Smooth muscle cell (in vitro differentiated cells): ENCODE measurements around the gene ABCA3. TPM values are rescaled to one million over a fixed set of nuclear protein-coding genes. Genes with fewer than 3 reads are reported as not detected.

Experiments used
- DNase-seq: peaks from one replicate; lab custom pipeline; 2025; ENCODE audit not compliant: unreplicated experiment; lab: John Stamatoyannopoulos, UW
- H2AFZ ChIP-seq: fragments of 200-600 bp; sonication (generic); 2 replicates; pipeline ENCODE4 v1.6.0; 2016; ENCODE audit warnings: antibody characterized with exemption, low read depth, mild to moderate bottlenecking
- H3F3A ChIP-seq: fragments of 200-600 bp; sonication (generic); 2 replicates; pipeline ENCODE4 v1.6.0; 2017; ENCODE audit warnings: antibody characterized with exemption, low read depth
- H3K27ac ChIP-seq: fragments of 200-600 bp; sonication (generic); 2 replicates; pipeline ENCODE4 v1.5.1; 2016; ENCODE audit warnings: low read depth, mild to moderate bottlenecking
- H3K27me3 ChIP-seq: fragments of 200-600 bp; sonication (generic); 2 replicates; pipeline ENCODE4 v1.6.1; 2016; ENCODE audit warnings: low read depth, mild to moderate bottlenecking
- H3K36me3 ChIP-seq: fragments of 200-600 bp; sonication (generic); 2 replicates; pipeline ENCODE4 v1.5.1; 2016; ENCODE audit warnings: low read depth
- H3K4me1 ChIP-seq: fragments of 200-600 bp; sonication (generic); 2 replicates; pipeline ENCODE4 v1.5.1; 2016; ENCODE audit warnings: low read depth
- H3K4me2 ChIP-seq: fragments of 200-600 bp; sonication (generic); 2 replicates; pipeline ENCODE4 v1.6.0; 2016; ENCODE audit warnings: mild to moderate bottlenecking
- H3K4me3 ChIP-seq: fragments of 200-600 bp; sonication (generic); 2 replicates; pipeline ENCODE4 v1.5.1; 2016; ENCODE audit warnings: mild to moderate bottlenecking
- H3K79me2 ChIP-seq: fragments of 200-600 bp; sonication (generic); 2 replicates; pipeline ENCODE4 v1.6.0; 2016; ENCODE audit warnings: low read depth, mild to moderate bottlenecking
- H3K9ac ChIP-seq: fragments of 200-600 bp; sonication (generic); 2 replicates; pipeline ENCODE4 v1.6.0; 2016; ENCODE audit warnings: low read depth
- H3K9me3 ChIP-seq: fragments of 200-600 bp; sonication (generic); replicated peaks from 2 replicates; pipeline ENCODE4 v1.5.1; 2016; ENCODE audit warnings: low read depth
- H4K20me1 ChIP-seq: fragments of 200-600 bp; sonication (generic); 2 replicates; pipeline ENCODE4 v1.6.0; 2016; ENCODE audit warnings: low read depth
- CTCF ChIP-seq: fragments of 200-600 bp; sonication (generic); IDR thresholded peaks from 2 replicates; pipeline ENCODE4 v1.5.1; 2017; ENCODE audit warnings: borderline replicate concordance, mild to moderate bottlenecking, antibody characterized with exemption; ENCODE audit not compliant: insufficient read depth, poor library complexity, severe bottlenecking
- WGBS: methylation state at CpG from one replicate; pipeline ENCODE4 v1.1.7; 2016; ENCODE audit warnings: low lambda C conversion rate; 5-methylcytosine and 5-hydroxymethylcytosine counted together
- polyA plus RNA-seq: library from polyadenylated mRNA; unstranded; fragments of >200 nt; fragmentation: Nextera tagmentation; extraction: Ambion mirVana; gene quantifications from 2 replicates; pipeline ENCODE4 v1.2.1, GENCODE V29; 2016
- total RNA-seq: library from RNA; depleted of rRNA; stranded (reverse); fragments of >200 nt; gene quantifications from 2 replicates; pipeline ENCODE4 v1.2.3, GENCODE V29; 2014

The ABCA3 gene
- total RNA-seq: 0.76 and 2.2 TPM in 2 replicates
- polyA plus RNA-seq: 1.4 and 1.7 TPM in 2 replicates

DNA sequence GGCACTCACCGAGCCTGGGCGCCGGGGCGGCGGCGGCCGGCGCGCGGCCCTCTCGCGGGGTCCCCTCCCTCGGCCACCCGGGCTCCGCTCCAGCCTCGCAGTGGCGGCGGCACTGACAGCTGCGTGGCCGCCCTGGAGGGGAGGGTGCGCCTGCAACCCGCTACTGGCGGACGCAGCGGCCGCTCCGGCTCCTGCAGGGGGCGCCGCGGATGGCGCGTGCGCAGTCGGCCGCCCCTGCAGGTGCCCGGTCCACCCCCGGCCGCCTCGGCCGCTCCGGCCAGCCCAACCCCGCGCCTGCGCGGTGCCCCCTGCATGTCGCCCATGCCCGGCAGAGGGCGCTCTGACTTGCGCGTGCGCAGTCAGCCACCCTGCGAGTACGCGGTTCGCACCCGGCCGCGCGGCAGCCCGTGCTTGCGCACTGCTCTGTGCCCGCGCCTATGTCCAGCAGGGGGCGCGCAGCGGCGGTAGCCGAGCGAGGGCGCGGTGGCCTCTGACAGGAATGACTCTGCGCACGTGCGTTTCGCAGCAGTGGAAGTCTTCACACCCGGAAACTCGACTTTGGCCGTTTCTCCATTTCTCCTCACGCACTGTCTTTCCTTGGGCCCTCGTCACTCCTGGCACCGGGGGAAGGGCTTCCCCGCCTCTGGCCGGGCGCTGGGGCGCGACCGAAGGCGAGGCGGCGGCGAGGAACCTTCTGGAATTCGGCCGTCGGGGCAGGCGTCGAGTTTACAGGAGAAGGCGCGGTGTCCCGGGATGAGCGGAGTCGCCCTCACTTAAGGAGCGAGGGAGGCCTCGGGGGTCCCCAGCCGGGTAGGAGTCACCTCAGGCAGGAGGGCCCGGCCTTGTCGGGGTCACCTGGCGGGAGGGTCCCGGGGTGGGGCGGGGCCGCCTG, at the start of gene ABCA3:
ABCA3 (minus strand) TSS at position 165 of the 892 bp plus-strand sequence. CDS start 14,262 bp downstream, outside the sequence.
- H3K9ac ChIP-seq: no peak within 1 kb of the TSS
- peak within 1 kb of the TSS; percentile 96 for H3K4me2 ChIP-seq
- H4K20me1 ChIP-seq: no peaks in the 10 kb centered on the region
- peak within 1 kb of the TSS; percentile 74 for H2AFZ ChIP-seq
- no peaks in the 10 kb centered on the region for H3K36me3 ChIP-seq
- H3K27me3 ChIP-seq: peaks cover 39% of the 10 kb centered on the region
- peak; percentile 80 for DNase-seq
- H3K79me2 ChIP-seq: no peaks in the 10 kb centered on the region
- H3F3A ChIP-seq: no peaks in the 10 kb centered on the region
- H3K27ac ChIP-seq: no peak within 1 kb of the TSS
- peak; percentile 99 for TF ChIP-seq CTCF
- WGBS: 19% methylated on average over 65 of the region's 110 CpGs
- H3K4me3 ChIP-seq: peak within 1 kb of the TSS; percentile 59
- H3K4me1 ChIP-seq: peaks cover 7% of the 10 kb centered on the region
- H3K9me3 ChIP-seq: no peaks in the 10 kb centered on the region

GRCh38 chr16:2388875-2389433, 48.4 kb upstream of the ABCA3 start:
- 71% methylated on average over 2 of the region's 2 CpGs for WGBS
- Histone ChIP-seq H4K20me1 (no peaks in the 10 kb centered on the region), H3K9ac (no peak overlapping the region), H3K79me2 (no peaks in the 10 kb centered on the region), H3K9me3 (no peaks in the 10 kb centered on the region), H3K27ac (no peak overlapping the region), H3K4me3 (no peak overlapping the region), H3K4me1 (no peaks in the 10 kb centered on the region), H2AFZ (no peak overlapping the region), H3K36me3 (no peaks in the 10 kb centered on the region), H3F3A (no peaks in the 10 kb centered on the region), H3K27me3 (no peaks in the 10 kb centered on the region), H3K4me2 (no peak overlapping the region)
- no peak for DNase-seq
- no peak for TF ChIP-seq CTCF

DNA sequence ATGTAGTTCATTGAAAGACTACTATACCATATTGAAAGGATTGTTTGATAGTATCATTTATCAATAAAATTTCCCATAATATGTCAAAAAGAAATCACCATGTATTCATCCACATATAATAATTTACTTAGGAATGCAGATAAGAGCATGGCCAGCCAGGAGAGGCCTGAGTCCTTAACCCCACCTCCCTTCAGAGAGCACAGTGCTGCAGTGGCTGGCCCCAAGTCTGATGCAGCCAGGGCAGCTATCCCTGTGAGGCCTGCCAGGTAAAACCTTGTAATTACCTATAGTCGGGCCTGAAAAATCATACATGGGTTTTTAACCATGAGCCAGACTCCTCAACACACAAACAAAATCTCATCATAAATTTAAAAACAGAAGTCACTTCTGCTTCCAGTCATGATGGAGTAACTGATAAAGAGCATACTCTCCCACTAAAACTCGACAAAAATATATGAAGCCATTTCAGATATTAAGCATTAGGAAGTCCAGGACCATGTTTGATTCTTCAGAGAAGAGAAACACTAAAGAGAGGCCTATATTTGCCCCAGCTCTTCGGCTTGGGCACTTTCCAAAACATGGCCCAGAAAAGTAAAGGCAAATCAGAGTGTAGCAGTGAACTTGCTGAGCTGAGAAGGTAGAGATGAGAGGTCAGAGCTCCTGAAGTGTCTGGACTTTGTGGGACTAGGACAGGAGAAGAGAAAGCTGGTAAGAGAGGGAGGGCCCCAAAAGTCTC, 47.8 kb upstream of the ABCA3 start:
- no peaks in the 10 kb centered on the region for H3K27me3 ChIP-seq
- H3K36me3 ChIP-seq: no peaks in the 10 kb centered on the region
- H4K20me1 ChIP-seq: no peaks in the 10 kb centered on the region
- H3F3A ChIP-seq: no peaks in the 10 kb centered on the region
- H3K27ac ChIP-seq: no peak overlapping the region
- H3K4me1 ChIP-seq: no peaks in the 10 kb centered on the region
- 81% methylated on average over 3 of the region's 3 CpGs for WGBS
- no peak overlapping the region for H2AFZ ChIP-seq
- no peak overlapping the region for H3K9ac ChIP-seq
- H3K4me3 ChIP-seq: no peak overlapping the region
- DNase-seq: no peak
- no peak for TF ChIP-seq CTCF
- no peaks in the 10 kb centered on the region for H3K9me3 ChIP-seq
- no peaks in the 10 kb centered on the region for H3K79me2 ChIP-seq
- H3K4me2 ChIP-seq: no peak overlapping the region
